ENCODE measurements around the gene NDUFB2.

GRCh38 chr7:140696680-140697446, at the start of gene NDUFB2:
- no peak for TF ChIP-seq CTCF (IDR thresholded peaks at IDR 0.05; ENCODE audit: insufficient read depth, low read length, poor library complexity, severe bottlenecking)
- no peak for TF ChIP-seq EZH2phosphoT487 (conservative IDR thresholded peaks at IDR 0.05; ENCODE audit: low read length)

All from SU-DHL-6 (cell line).